CD4-positive, CD25-positive, alpha-beta regulatory T cell (primary cell): ENCODE measurements around the gene MICAL3. TPM values are rescaled to one million over a fixed set of nuclear protein-coding genes. Genes with fewer than 3 reads are reported as not detected.

Experiments
- ATAC-seq, 2 donors: fragments of 150-1000 bp; cut with Tn5 transposase; one replicate each; pipeline ENCODE4 v1.10.0; 2021; ENCODE audit warnings: low read depth in 2 of 2, moderate number of reproducible peaks in 2 of 2, moderate library complexity in 1 of 2
- DNase-seq, 3 donors: peaks; one replicate each; pipeline versions ENCODE4 v3.0.0 to v3.0.0-alpha.2; 2012 to 2022; ENCODE audit warnings: mixed read lengths in 1 of 3
- H3K27ac ChIP-seq: one replicate; pipeline ENCODE4 v1.7.0; 2013; ENCODE audit warnings: mild to moderate bottlenecking, low read length; ENCODE audit not compliant: insufficient read depth, poor library complexity, severe bottlenecking
- H3K27me3 ChIP-seq: one replicate; pipeline ENCODE4 v1.7.0; 2013; ENCODE audit warnings: low read length; ENCODE audit not compliant: control insufficient read depth, insufficient read depth
- H3K36me3 ChIP-seq: one replicate; pipeline ENCODE4 v1.7.0; 2013; ENCODE audit warnings: mild to moderate bottlenecking, low read length, moderate library complexity; ENCODE audit not compliant: control insufficient read depth, insufficient read depth
- H3K4me1 ChIP-seq: 2 replicates; pipeline ENCODE4 v1.7.0; 2013; ENCODE audit warnings: mild to moderate bottlenecking, low read length; ENCODE audit not compliant: insufficient read depth, control insufficient read depth, poor library complexity, severe bottlenecking
- H3K4me3 ChIP-seq: one replicate; pipeline ENCODE4 v1.7.0; 2013; ENCODE audit warnings: low read depth, mild to moderate bottlenecking, low read length, moderate library complexity
- H3K9me3 ChIP-seq, 2 experiments: 1 replicate in 1 of 2; 2 replicates in 1 of 2; pipeline ENCODE4 v1.7.0; 2013; ENCODE audit warnings: low read length in 2 of 2, mild to moderate bottlenecking in 1 of 2, moderate library complexity in 1 of 2; ENCODE audit not compliant: control insufficient read depth in 2 of 2
- H3K27ac Mint-ChIP-seq, 3 donors: one replicate each; pipeline ENCODE4 v1.8.0; 2020 to 2022; ENCODE audit warnings: mild to moderate bottlenecking in 3 of 3, mixed read lengths in 3 of 3, moderate library complexity in 2 of 3
- H3K27me3 Mint-ChIP-seq: one replicate; pipeline ENCODE4 v1.8.0; 2022; ENCODE audit warnings: mild to moderate bottlenecking, mixed read lengths
- H3K36me3 Mint-ChIP-seq: one replicate; pipeline ENCODE4 v1.8.0; 2020; ENCODE audit warnings: mixed read lengths
- H3K4me1 Mint-ChIP-seq, 4 donors: one replicate each; pipeline ENCODE4 v1.8.0; 2020 to 2022; ENCODE audit warnings: mixed read lengths in 4 of 4, mild to moderate bottlenecking in 1 of 4
- H3K4me3 Mint-ChIP-seq, 4 donors: one replicate each; pipeline ENCODE4 v1.8.0; 2020 to 2022; ENCODE audit warnings: mild to moderate bottlenecking in 4 of 4, mixed read lengths in 4 of 4, moderate library complexity in 3 of 4
- H3K9me3 Mint-ChIP-seq, 7 donors: one replicate each; pipeline ENCODE4 v1.8.0; 2020 to 2022; ENCODE audit warnings: mixed read lengths in 7 of 7, mild to moderate bottlenecking in 3 of 7, moderate library complexity in 2 of 7
- polyA plus RNA-seq, 4 donors: library from polyadenylated mRNA; unstranded; fragments of 300-500 nt; fragmentation: Illumina TruSeq; gene quantifications; one replicate each; pipeline ENCODE4 v1.2.3, GENCODE V29; 2021
- total RNA-seq: library from RNA; stranded (reverse); gene quantifications from one replicate; pipeline ENCODE4 v1.2.3, GENCODE V29; 2022

Gene MICAL3
- total and polyA plus RNA-seq, 5 donors from 2014 or later = 0.71 to 39.9 (median 1.8) TPM

GRCh38 chr22:17972385-17973191 is 51.8 kb downstream of the MICAL3 start:
- no peaks in the 10 kb centered on the region for H3K4me1 ChIP-seq
- H3K27ac ChIP-seq = no peak overlapping the region
- no peak for ATAC-seq
- no peak for DNase-seq
- H3K4me3 Mint-ChIP-seq = no peak overlapping the region
- H3K27me3 ChIP-seq = no peaks in the 10 kb centered on the region
- no peak overlapping the region for H3K4me3 ChIP-seq
- peaks cover 0 to 9% (median 2%) of the 10 kb centered on the region in 4 donors for H3K4me1 Mint-ChIP-seq
- no peaks in the 10 kb centered on the region for H3K27me3 Mint-ChIP-seq
- H3K9me3 Mint-ChIP-seq = no peaks in the 10 kb centered on the region
- H3K27ac Mint-ChIP-seq = peak overlapping the region in 1 of 3 donors; percentile 31
- H3K36me3 Mint-ChIP-seq = peaks cover 6% of the 10 kb centered on the region
- peaks cover 7% of the 10 kb centered on the region for H3K36me3 ChIP-seq
- H3K9me3 ChIP-seq = no peaks in the 10 kb centered on the region

GRCh38 chr22:17971711-17972110 is 52.6 kb downstream of the MICAL3 start:
- no peaks in the 10 kb centered on the region for H3K27me3 Mint-ChIP-seq
- Histone ChIP-seq H3K27me3 (no peaks in the 10 kb centered on the region), H3K4me3 (no peak overlapping the region), H3K27ac (no peak overlapping the region), H3K36me3 (peaks cover 7% of the 10 kb centered on the region), H3K4me1 (no peaks in the 10 kb centered on the region), H3K9me3 (no peaks in the 10 kb centered on the region)
- no peak overlapping the region for H3K4me3 Mint-ChIP-seq
- ATAC-seq (no peak), DNase-seq (no peak)
- H3K27ac Mint-ChIP-seq = peak overlapping the region in 1 of 3 donors; percentile 57
- no peaks in the 10 kb centered on the region for H3K9me3 Mint-ChIP-seq
- peaks cover 6% of the 10 kb centered on the region for H3K36me3 Mint-ChIP-seq
- peaks cover 0 to 4% (median 2%) of the 10 kb centered on the region in 4 donors for H3K4me1 Mint-ChIP-seq

DNA sequence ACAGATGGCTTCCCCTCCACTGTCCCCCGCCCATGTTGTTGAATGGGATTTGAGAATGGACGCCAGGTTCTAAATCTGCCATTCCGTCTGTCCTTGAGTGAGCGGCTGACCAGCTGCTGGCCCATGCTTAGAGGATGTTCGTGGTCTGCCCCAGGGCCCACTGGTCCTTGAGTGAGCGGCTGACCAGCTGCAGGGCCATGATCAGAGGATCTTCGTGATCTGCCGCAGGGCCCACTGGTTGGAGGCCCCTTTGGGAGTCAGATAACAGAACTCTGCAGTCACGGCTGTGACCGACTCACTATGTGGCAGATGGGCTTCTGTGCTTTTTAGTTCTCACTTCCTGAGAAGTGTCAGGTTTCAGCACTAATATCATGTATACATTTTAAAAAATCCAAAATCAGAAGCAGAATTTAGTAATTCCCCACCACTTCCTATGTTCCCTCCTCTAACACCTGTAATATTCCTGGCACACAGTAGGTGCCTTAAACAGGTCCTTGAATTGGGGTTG is 54.1 kb downstream of the MICAL3 start:
- no peaks in the 10 kb centered on the region for H3K27me3 ChIP-seq
- Mint-ChIP-seq H3K27ac (no peak overlapping the region), H3K9me3 (no peaks in the 10 kb centered on the region), H3K36me3 (peaks cover 13% of the 10 kb centered on the region), H3K4me1 (peaks cover 0 to 16% (median 4%) of the 10 kb centered on the region in 4 donors), H3K4me3 (no peak overlapping the region), H3K27me3 (no peaks in the 10 kb centered on the region)
- DNase-seq (no peak), ATAC-seq (no peak)
- H3K27ac ChIP-seq = no peak overlapping the region
- no peaks in the 10 kb centered on the region for H3K4me1 ChIP-seq
- H3K4me3 ChIP-seq = no peak overlapping the region
- peaks cover 7% of the 10 kb centered on the region for H3K36me3 ChIP-seq
- H3K9me3 ChIP-seq = no peaks in the 10 kb centered on the region

DNA sequence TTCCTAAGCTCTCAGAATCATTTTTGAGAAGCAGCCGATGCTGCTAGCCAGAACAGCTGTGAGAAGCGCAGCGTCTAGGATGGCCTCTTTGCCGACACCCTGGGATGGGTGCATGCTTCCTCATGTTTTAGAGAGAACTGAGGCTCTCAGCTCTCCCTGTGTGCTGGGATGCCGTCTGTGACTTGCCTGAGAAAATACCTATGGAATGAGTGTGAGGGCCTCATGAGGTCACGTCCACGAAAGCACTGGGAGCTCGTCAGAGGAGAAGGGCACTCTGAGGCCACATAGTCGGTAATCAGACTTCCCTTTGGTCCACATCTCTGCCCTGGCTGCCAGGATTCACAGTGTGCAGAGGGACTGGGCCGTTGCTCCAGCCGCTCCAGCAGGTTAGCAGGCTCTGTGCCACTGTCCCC is 54.7 kb downstream of the MICAL3 start:
- ATAC-seq = no peak
- DNase-seq = no peak
- Histone ChIP-seq H3K4me1 (no peaks in the 10 kb centered on the region), H3K27me3 (no peaks in the 10 kb centered on the region), H3K9me3 (no peaks in the 10 kb centered on the region), H3K36me3 (peaks cover 7% of the 10 kb centered on the region), H3K4me3 (no peak overlapping the region), H3K27ac (no peak overlapping the region)
- Mint-ChIP-seq H3K27me3 (no peaks in the 10 kb centered on the region), H3K36me3 (peaks cover 13% of the 10 kb centered on the region), H3K4me3 (no peak overlapping the region), H3K9me3 (no peaks in the 10 kb centered on the region), H3K4me1 (peaks cover 0 to 16% (median 4%) of the 10 kb centered on the region in 4 donors), H3K27ac (peak overlapping the region in 2 of 3 donors; percentile 24 to 57)

- Mint-ChIP-seq H3K27ac (no peak overlapping the region), H3K9me3 (no peaks in the 10 kb centered on the region), H3K36me3 (peaks cover 13% of the 10 kb centered on the region), H3K4me3 (no peak overlapping the region), H3K4me1 (peaks cover 0 to 12% (median 5%) of the 10 kb centered on the region in 4 donors), H3K27me3 (no peaks in the 10 kb centered on the region)
- Histone ChIP-seq H3K9me3 (no peaks in the 10 kb centered on the region), H3K4me3 (no peak overlapping the region), H3K4me1 (no peaks in the 10 kb centered on the region), H3K36me3 (peaks cover 7% of the 10 kb centered on the region), H3K27me3 (no peaks in the 10 kb centered on the region), H3K27ac (no peak overlapping the region)
- no peak for ATAC-seq
- no peak for DNase-seq
These were observed 56.2 kb downstream of the MICAL3 start for GRCh38 chr22:17968126-17968525.

GRCh38 chr22:17966403-17966717 is 58.0 kb downstream of the MICAL3 start:
- no peak overlapping the region for H3K4me3 Mint-ChIP-seq
- Histone ChIP-seq H3K27me3 (no peaks in the 10 kb centered on the region), H3K4me3 (no peak overlapping the region), H3K27ac (no peak overlapping the region), H3K4me1 (no peaks in the 10 kb centered on the region), H3K36me3 (peaks cover 7% of the 10 kb centered on the region), H3K9me3 (no peaks in the 10 kb centered on the region)
- H3K27ac Mint-ChIP-seq = peak overlapping the region; percentile 38 to 82 (median 42)
- H3K4me1 Mint-ChIP-seq = peaks cover 0 to 12% (median 4%) of the 10 kb centered on the region in 4 donors
- no peaks in the 10 kb centered on the region for H3K27me3 Mint-ChIP-seq
- peaks cover 13% of the 10 kb centered on the region for H3K36me3 Mint-ChIP-seq
- ATAC-seq (no peak), DNase-seq (no peak)
- no peaks in the 10 kb centered on the region for H3K9me3 Mint-ChIP-seq

DNA sequence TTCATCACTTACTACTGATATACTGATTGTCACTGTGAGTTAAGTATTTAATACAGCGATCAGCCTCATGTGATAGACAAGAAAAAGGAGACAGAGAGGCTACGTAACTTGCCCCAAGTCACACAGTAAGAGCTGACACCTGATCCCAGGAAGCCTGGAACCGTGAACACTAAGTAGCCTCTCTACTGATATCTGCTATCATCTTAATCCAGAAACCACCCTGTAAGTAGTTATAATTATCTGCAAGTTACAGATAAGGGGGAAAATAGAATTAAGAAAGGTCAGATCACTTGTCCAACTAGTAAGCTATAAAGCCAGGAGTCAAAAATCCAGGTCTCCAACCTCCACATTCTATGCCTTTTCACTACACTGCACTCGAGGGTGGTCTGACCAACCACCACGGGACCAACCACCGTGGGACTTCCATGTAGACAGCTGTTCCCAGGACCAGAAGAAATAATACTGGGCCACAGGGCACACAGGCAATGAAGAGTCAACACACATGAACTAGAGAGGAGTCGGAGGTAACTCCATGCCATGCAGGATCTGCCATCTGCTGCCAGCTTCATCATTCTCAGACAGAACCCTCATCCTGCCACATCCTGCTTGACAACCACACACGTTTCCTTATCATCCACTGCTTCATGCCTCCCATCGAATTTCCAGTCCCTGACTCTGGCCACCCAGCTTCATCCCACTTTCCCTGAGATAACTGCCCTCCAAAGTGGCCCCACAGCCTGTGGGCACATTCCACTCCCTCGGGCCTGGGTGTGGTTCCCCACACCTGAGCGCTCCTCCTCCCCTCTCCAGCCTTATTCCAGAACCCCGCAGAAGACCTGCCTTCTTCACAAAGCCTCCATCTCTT is 58.6 kb downstream of the MICAL3 start:
- Mint-ChIP-seq H3K36me3 (peaks cover 13% of the 10 kb centered on the region), H3K4me3 (no peak overlapping the region), H3K27me3 (no peaks in the 10 kb centered on the region), H3K4me1 (peaks cover 0 to 12% (median 4%) of the 10 kb centered on the region in 4 donors), H3K27ac (peak overlapping the region in 2 of 3 donors; percentile 38 to 42), H3K9me3 (no peaks in the 10 kb centered on the region)
- peaks cover 7% of the 10 kb centered on the region for H3K36me3 ChIP-seq
- no peaks in the 10 kb centered on the region for H3K9me3 ChIP-seq
- no peaks in the 10 kb centered on the region for H3K27me3 ChIP-seq
- no peak overlapping the region for H3K4me3 ChIP-seq
- H3K4me1 ChIP-seq = no peaks in the 10 kb centered on the region
- ATAC-seq (no peak), DNase-seq (no peak)
- no peak overlapping the region for H3K27ac ChIP-seq
